ENCODE results near the gene SEL1L3.

The SEL1L3 gene

DNA sequence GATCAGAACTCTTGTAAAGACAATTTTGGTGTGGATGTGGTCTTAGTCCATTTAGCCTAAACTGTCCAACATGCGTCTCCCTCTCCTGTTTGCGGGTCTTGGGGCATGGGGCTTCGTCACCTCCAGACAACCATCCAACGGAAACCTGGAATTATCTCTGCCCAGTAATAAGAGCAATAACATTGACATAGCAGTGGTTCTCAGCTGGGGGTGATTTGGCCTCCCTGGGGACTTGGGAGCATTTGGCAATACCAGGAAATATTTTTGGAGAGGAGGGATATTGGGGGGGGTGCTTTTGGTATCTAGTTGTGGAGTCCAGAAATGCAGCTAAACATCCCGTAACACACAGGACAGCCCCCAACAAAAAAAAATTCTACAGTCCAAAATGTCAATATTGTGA, 47.2 kb downstream of the SEL1L3 start:
- no peak for DNase-seq

DNA sequence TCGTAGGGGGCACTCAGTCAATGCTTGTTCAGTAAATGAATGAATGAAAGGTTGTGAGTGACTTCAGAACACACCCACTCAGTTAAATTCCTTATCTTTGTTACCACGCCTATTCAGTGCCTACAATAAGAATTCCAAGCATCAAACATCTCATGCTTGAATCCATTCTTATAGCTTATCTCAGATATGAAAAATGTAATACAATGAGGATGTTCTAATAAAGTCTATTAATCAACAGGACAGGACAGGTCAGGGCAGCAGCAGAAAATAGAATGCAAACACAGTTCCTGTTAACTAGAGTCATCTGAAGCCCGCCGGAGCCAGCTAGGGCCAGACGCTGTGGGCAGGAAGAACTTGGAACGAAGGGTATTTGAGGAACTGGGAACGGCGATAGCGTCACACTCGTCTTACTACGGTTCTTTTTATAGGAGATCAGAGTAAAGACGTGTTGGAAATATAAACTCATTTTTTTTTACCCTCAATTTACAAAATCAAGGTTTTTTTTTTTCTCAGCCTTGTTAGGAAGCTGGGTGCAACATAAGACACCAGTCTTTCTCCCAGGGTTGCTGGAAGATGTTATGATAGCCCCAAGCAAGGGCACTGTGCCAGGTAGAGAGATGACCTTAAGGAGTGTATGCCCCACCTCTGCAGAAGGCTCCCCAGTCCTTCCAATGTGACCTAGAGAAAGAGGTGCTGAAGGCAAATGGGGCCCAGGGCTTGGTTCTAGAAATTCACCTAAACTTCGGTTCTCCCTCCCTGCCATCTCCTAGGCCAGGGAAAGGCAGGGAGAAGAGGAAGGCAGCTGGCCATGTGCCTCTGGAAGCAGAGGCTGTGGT, 48.3 kb downstream of the SEL1L3 start:
- no peak for DNase-seq

DNA sequence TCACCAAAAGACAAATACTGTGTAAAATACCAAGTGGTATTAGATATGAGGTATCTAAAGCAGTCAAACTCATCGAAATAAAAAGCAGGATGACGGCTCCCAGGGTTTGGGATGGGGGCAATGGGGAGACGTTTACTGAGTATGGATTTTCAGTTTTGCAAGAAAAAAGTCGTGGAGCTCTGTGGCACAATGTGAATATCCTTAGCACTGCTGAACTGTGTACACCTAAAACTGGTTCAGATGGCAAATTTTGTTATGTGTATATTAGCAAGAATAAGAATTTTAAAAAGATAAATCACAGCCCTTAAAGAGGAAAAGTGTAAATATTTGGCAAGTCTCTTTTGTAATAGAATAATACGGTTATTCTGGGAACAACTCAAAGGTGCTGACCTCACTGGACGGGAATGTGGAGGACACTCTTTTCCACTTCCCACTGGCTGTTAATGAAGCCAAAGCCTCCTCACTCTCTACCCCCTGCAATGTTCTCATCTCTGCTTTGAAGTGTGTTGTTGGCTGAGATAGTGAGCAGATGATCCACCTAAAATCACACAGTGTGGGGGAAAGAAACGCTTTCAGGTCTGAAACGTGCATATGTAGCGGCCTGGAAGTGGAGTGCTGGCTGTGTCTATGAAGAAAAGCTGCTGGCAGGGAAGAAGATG, 49.2 kb downstream of the SEL1L3 start:
- DNase-seq = no peak

DNA sequence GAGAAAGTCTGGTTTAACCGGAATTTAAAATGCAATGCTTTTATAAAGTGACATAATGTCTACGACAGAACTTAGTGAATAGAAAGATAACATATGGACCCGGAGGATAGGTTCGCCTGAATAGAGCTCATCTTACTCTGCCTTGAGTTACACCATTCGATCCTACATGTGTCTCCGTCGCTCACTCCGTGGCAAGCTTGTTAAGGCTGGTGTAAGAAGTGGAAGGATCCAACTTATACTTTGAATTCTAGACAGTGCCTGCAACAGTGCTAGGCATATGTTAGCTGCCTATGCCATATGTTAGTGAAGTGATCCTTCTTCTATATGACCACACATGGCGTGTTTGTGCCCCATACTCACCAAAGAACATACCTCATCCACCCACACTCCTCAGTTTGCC, 50.9 kb downstream of the SEL1L3 start:
- DNase-seq = no peak

DNA sequence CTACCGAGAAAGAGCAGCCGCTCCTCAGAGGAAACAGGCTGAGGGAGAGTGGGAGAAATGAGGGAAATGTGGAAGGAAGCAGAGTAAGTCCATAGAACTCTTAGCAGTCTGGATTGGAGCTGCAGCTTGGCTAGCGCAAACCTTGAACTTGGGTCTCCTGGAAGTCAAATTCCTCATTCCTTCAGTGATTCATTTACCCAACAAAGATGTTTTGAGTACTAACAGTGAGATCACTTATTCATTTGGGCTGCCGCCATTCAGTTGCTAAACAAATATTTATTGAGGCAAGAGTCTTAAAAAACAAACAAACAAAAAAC, 51.5 kb downstream of the SEL1L3 start:
- DNase-seq = no peak

DNA sequence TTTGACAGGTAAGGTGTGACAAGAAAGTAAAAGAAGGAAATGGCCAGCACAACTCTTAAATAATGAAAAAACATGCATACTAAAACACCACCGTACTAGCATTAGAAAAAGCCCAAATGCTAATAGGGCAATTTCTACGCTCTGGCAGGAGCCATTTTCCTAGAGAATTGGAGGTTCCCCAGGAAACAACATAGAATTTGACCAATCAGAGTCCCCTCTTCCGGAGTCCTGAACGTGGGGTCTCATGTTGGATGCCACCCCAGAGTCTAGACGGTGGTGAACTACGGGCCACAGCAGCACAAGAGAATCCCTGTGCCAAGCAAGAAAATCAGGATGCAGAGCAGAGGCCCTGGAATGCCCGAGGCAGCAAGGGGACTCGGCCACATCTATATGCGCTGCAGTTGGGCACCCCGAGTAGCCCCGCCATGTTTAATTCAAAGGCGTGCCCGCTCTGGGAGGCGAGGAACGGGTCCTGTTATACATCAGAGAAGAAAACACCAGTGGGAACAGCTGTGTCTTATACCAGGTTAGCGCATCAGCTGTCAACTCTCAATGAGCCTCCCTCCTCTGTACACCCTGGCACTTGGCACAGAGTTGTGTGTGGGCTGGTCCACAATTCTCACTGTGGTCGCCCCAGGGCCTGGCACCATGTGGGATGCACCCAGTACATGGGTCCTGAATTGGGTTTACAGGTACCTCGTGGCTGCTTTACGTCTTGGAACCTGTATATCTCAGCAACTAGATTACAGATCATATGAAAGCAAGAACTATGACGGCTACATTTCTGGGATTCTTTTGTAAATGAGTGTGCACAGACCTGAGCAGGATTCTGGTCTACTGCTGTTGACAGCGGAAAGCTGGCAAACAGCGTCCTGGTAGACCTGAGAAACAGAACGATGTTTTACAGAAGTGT, 52.1 kb downstream of the SEL1L3 start:
- DNase-seq = no peak

DNA sequence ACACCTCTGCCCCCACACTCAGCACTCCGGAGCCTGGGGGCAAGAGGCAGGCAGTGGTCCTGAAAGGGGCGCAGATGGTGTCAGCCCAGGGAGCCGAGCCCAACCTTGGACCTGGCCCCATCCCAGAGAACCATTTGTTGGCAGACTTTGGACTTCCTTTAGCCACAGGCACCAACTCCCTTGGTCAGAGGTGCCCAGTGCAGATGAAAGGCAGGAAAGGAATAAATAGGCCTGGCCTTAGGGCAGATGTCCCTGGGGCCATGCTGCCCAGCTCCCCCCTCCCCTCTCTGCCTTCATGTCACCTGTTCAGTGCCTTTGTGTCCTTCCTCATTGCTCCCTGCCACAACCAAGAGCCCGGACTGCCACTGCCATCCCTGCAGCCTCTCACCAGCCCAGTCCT, 52.8 kb downstream of the SEL1L3 start:
- no peak for DNase-seq

DNA sequence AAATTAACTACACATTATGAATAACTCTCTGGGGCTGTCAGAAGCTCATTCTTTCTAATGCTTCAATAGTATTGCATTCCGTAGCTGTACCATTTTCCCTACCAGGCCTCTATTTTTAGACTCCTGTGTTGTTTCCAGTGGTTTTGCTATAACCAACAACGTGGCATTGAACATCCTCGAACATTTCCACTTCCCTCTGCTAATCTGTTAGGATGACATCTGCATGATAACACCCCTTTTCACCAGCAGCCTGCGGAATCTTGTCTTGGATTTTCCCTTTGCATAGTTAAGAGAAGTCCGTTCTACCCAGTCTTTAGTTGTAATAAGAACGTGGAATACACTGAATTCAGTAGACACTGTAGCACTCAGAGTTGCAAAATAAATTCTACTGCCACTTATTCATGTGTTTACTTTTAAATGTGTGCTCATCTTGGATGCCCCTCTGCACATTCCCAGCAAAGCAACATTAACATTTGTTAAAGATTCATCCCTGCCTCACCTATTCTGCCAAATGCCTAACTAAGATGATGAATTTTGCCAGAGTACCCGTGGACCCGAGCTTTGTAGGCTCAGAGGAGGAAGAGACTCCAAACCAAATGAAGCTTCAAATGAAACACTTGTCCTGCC, 55.6 kb downstream of the SEL1L3 start:
- DNase-seq = no peak

DNA sequence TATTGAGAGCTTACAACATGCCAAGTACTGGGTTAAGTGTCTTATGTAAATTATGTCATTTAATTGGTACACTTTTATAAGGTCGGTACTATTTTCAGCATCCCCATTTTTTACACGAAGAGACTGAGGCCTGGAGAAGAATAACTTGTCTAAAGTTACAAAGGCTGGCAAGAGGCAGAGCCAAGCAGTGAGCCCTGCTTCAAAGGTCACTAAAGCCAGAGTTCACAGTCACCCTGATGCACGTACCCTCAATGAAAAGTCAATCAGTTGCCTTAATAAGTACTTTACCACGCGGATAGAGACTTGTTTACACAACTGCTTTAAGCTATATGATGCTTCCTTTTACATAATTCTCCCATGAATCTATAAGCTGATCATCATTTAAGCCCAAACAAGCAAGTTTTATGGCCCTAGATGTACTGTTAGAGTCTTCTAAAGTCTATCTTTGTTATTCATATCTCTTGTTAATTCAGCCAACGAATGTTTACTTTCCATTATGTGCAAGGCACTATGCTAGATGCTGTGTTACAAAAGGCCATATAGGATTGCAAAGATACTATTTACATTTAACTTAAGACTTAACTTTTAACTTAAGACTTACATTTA, 57.4 kb downstream of the SEL1L3 start:
- no peak for DNase-seq

DNA sequence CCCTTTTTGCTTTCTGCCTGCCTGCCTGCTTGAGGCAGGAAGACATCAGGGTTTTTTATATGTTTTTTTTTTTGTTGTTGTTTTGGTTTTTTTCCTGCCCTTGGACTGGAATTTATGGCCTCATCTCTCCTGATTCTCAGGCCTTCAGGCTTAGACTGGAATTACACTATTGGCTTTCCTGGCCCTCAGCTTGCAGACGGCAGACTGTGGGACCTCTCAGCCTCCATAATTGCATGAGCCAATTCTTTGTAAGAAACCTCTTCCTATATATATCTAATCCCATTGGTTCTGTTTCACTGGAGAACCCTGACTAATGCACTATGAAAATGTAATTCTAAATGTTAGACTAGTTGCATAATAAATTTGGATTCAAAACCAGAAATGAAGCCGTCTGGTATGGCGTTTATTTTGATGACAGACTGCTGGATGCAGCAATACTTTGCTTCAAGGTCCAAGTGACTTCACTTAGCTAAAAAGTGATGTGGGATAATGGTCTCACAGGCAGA, 59.0 kb downstream of the SEL1L3 start:
- no peak for DNase-seq

DNA sequence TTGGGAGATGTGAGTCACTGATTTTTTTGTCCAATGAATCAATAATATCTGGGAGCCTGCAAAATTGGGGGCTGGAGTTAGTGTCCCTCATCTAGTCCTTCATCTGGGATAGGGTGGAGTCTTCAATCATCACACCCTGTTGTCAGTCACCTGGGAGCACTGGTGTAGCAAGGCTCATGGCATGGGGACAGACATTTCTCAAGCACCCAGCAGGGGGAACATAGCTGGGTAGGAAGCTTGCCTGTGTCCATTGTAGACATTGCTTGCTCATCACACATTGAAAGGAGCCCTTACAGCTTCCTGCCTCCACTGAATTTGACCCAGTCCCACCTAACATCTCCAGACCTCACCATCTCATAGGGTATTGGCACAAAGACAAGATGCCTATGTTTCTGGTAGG, 61.2 kb downstream of the SEL1L3 start:
- DNase-seq = no peak

DNA sequence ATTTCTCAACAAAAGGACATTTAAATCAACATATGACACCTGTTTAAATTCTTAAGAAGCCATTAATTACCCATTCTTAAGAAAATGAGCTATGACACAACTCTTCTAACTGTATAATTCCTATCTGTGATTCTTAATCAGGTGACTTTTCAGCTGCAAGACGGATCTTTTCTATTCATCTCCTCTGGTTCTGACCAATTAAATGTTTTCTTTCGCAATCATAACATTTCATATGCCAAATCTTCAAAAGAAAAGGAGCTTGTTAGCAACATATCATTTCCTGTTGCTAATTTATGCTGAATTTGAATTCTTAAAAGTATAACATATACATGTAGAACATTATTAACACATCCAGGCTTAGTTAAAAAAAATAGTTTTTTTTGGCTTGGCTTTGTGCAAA, 62.5 kb downstream of the SEL1L3 start:
- no peak for DNase-seq

DNA sequence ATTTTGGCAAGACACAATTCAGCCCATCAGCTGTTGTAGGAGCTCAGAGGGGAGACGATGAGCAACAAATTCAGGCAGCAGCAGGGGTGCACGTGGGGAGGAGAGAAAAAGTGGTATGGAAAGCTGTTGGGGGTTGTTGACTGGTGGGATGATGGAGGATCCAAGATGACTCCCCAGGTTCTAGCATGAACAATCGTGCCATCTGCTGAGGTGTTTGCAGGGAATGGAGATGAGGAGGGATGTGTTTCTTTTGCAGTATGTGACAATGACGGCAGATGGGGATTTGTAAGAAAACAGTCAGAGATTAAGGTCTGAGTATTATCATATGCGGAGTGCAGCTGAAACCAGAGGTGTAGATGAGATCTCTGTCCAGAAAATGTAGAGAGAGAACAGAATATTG, 63.3 kb downstream of the SEL1L3 start:
- no peak for DNase-seq

DNA sequence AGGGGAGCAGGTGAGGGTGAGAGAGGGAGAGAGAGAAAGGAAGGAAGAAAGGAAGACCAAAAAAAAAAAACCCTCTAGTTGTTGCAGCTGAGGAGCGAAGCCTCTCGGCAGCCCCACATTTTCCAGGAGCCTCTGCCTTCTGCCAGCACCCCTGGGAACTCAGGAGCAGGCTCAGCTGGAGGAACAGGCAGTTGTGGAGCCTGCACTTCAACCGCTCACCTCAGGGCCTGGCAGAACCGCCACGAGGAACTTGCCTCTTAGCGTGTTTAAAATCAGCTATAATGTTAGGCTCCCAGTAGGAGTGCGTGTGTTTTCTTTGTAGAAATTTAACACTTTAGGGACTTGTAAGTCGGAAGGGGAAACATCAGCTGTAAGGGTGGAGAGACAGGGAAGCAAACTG, 65.7 kb downstream of the SEL1L3 start:
- DNase-seq = no peak

DNA sequence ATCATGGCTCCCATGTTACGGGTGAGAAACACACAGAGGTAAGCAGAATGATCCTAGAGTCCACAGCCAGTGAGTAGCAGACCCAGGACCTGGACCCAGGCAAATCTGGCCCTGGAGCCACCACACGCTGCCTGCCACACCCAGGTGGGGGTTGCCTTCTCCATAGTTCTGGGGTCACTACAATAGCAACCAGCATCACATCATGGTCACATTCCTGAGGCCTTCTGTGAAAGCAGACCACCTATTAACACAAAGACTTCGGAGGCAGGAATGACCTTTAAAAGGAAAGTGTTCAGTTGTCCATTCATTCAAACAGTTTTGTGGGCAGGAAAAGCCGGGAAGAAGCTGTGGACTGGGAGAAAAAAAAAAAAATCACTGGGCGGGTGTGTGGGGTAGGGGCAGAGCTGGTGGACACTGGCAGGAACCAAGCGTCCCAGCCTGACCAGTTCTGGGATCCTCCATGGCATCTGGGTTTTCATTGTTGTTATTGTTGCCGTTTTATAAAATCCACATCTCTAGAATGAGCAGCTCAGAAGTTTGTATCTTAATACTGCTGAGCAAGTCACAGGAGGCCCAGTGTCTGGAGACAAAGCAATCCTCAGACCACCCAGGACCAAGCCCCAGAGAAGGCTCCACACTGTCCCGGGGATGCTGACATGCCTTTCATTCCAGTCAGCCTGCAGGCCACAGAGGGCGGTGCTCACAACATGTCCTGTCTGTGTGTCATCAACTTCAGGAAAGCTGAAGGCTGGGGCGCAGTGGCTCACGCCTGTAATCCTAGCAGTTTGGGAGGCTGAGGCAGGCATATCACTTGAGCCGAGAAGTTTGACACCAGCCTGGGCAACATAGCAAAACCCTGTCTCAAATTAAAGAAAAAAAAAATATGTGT, 67.0 kb downstream of the SEL1L3 start:
- no peak for DNase-seq

DNA sequence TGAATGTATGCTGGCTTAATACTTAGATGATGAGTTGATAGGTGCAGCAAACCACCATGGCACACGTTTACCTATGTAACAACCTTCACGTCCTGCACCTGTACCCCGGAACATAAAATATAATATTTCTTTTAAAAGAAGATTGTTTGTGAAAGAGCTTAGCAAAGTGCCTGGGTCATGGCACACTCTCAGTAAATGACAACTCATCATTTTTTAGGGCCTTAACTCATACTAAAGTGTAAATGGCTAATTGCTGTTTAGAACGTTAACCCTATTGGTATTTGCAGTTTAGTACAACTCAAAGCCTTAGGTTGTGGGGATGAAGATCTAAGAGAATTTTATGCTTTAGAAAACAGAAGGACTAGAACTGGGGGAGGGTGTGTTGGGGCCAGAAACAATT, 67.7 kb downstream of the SEL1L3 start:
- no peak for DNase-seq

DNA sequence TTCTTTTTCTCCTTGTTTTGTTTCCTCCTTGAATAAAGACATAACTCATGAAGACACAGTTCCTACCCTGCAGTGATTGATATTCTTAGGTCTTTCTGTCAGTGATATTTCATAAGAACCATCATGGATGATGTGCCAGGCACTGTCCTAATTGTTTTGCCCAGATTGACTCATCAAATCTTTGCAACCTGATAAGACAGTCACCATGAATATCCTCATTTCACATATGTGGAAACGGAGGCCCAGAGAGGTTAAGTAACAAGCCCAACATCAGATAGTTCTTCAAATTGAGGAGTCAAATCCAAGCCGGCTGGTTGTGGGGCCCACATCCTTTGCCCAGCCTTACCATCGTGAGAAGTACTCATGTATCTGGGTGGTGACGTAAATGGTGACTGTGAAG, 69.9 kb downstream of the SEL1L3 start:
- DNase-seq = no peak

DNA sequence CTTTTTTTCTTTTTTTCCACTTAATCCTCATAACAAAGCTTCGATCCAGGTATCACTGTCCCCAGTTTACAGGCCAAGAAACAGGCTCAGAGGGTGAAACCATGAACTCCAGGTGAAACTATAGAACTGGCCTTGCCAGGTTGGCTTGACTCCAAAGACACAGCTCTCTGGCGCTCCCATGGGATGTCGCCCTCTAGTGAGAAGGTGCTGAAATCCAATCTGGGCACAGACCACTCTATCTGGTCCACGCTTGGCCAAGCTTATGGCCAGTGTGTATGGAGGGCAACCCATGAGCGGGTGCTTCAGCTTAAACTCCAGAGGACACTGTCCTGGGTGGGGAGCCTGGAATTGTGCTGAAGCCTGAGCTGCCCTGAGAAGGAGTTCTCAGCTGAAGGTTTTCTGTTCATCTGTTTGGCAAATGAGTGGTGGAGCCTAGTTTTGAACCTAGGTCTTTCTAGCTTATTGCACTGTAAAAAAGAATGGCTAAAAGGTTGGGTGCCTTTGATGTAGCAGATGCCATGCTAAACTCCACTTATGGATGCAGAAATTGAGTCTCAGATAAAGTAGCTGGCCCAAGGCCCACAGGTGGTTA, 70.5 kb downstream of the SEL1L3 start:
- DNase-seq = no peak

DNA sequence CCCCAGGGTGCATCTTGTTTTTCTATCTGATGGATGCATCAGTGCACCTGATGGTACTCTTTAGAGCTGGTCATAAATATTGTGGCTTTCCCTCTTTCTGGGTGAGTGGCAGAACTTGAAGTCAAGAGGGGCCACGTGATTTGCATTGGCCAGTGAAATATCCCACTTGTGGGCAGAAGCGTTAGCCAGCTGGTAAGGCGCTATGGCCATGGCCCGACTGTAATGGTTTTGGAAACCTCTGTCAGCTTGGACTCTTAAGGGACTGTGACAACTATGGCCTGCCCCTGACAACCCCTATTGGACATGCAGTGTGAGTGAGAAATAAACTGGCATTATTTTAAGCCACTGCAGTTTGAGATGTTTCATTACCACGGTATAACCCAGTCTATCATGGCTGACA, 72.8 kb downstream of the SEL1L3 start:
- no peak for DNase-seq

DNA sequence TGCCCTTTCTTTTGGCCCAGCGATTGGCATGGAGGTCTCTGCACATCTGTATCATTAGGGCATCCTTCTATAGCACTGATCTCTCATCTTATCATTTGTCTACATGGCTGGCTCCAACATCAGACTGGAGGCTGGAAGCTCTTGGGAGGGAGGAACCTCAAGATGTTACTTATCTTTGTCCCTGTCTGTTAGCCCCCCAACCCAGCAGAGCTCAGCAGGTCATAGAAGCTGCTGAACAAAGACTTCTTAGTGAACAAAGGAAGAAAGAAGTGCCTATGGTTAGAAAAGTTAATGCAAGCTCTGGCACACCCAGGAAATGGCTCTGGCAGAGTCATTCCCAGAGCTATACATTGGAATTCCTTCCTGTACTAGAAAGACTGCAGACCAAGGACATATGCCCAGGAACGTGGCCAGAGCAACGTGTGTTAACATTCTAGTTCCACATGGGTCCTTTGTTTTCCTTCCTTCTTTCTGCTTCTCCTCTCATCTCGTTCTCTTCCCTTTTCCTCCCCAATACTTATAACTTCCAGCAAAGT, 74.0 kb downstream of the SEL1L3 start:
- DNase-seq = no peak

All from T-helper 1 cell (primary cell).